Measurements from ENCODE around the gene IL21R. TPM values are rescaled to one million over a fixed set of nuclear protein-coding genes. Genes with fewer than 3 reads are reported as not detected.

The IL21R gene
- total RNA-seq, 1 experiment from 2014 or later, result 3.8 TPM

DNA sequence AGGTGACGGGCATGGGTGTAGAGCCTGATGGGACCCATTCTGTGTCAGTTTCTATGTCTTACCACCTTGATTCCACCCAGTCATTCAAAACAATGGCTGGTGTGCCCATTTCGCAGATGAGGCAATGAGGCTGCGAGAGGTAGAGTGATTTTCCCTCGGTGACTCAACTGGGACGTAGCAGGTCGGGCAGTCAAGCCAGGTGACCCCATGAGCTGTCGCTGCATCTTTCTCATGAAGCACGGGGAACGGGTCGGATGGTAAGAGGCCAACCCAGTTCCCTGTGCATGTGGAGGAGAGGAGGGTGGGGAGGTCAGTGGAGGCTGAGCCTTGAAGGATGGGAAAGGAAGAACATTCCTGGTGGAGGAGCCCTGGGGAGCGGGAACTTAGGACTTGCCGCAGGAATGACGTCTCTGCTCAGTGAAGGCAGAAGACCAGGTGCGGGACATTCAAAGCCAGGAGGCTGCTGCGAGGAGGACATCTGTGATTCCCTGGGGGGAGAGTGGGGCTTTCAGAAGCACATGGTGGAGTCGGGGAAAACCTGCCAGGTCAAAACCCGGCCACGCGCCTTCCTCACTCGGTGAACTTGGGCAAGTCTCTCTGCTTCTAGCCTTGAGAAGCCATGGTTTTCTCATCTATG is 1.1 kb downstream of the IL21R start:
- no peak overlapping the region for H3K4me2 ChIP-seq
- no peak overlapping the region for H3K4me3 ChIP-seq
- H3K9me2 ChIP-seq (ENCODE audit: insufficient read depth), result no peaks in the 10 kb centered on the region
- ChIA-PET POLR2A (ENCODE audit: unreplicated experiment) (no interaction called here), CTCF (no interaction called here)
- H3K27ac ChIP-seq, result no peak overlapping the region
- no peaks in the 10 kb centered on the region for H3F3A ChIP-seq (ENCODE audit: insufficient read depth, low read depth)
- H3K36me3 ChIP-seq (ENCODE audit: low read depth), result no peaks in the 10 kb centered on the region
- TF ChIP-seq, protein P1, sequence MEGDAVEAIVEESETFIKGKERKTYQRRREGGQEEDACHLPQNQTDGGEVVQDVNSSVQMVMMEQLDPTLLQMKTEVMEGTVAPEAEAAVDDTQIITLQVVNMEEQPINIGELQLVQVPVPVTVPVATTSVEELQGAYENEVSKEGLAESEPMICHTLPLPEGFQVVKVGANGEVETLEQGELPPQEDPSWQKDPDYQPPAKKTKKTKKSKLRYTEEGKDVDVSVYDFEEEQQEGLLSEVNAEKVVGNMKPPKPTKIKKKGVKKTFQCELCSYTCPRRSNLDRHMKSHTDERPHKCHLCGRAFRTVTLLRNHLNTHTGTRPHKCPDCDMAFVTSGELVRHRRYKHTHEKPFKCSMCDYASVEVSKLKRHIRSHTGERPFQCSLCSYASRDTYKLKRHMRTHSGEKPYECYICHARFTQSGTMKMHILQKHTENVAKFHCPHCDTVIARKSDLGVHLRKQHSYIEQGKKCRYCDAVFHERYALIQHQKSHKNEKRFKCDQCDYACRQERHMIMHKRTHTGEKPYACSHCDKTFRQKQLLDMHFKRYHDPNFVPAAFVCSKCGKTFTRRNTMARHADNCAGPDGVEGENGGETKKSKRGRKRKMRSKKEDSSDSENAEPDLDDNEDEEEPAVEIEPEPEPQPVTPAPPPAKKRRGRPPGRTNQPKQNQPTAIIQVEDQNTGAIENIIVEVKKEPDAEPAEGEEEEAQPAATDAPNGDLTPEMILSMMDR (conservative IDR thresholded peaks at IDR 0.05), result no peak
- no peak for TF ChIP-seq EZH2 (IDR thresholded peaks at IDR 0.05; ENCODE audit: low read depth)
- DNase-seq, result no peak
- no peaks in the 10 kb centered on the region for H3K79me2 ChIP-seq (ENCODE audit: low read depth)
- H3K27me3 ChIP-seq (ENCODE audit: insufficient read depth, low read depth), result peaks cover 84% of the 10 kb centered on the region
- H4K20me1 ChIP-seq (ENCODE audit: insufficient read depth), result no peaks in the 10 kb centered on the region
- intact Hi-C loops (cut with micrococcal nuclease; ENCODE audit: unreplicated experiment), result no loop called here
- H3K4me1 ChIP-seq (replicated peaks; ENCODE audit: insufficient read depth), result no peaks in the 10 kb centered on the region
- no peak overlapping the region for H2AFZ ChIP-seq
- no TSS peak for BruUV-seq (replicated peaks)
- no peaks in the 10 kb centered on the region for H3K9me3 ChIP-seq (ENCODE audit: insufficient read depth, low read depth)

DNA sequence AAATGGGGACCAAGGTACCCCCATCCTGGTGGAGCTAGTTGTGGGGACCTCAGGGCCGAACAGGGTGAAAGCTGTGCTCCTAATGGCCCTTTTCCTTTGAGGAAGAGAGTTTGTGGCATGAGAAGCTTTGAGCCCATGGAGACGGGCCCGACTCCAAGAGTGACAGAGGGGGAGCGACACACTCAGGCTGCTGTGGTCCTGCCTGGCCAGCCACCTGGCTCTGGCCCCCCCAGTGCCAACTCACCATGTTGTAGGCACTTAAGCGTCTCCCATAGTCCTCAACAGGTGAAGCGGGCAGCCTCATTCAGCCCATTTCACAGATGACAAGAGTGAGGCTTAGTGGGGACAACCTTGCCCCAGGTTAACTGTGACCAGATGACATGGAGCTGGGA is 1.6 kb downstream of the IL21R start:
- no peaks in the 10 kb centered on the region for H3F3A ChIP-seq (ENCODE audit: insufficient read depth, low read depth)
- POLR2A ChIA-PET (ENCODE audit: unreplicated experiment), result no interaction called here
- intact Hi-C loops (cut with micrococcal nuclease; ENCODE audit: unreplicated experiment), result no loop called here
- no peaks in the 10 kb centered on the region for H3K36me3 ChIP-seq (ENCODE audit: low read depth)
- no peaks in the 10 kb centered on the region for H3K9me3 ChIP-seq (ENCODE audit: insufficient read depth, low read depth)
- no TSS peak for BruUV-seq (replicated peaks)
- H3K4me2 ChIP-seq, result no peak overlapping the region
- TF ChIP-seq, protein P1 (conservative IDR thresholded peaks at IDR 0.05), result no peak
- no peak for TF ChIP-seq EZH2 (IDR thresholded peaks at IDR 0.05; ENCODE audit: low read depth)
- DNase-seq, result no peak
- peaks cover 87% of the 10 kb centered on the region for H3K27me3 ChIP-seq (ENCODE audit: insufficient read depth, low read depth)
- no peak overlapping the region for H3K27ac ChIP-seq
- no peak overlapping the region for H3K4me3 ChIP-seq
- H3K79me2 ChIP-seq (ENCODE audit: low read depth), result no peaks in the 10 kb centered on the region
- no peaks in the 10 kb centered on the region for H3K9me2 ChIP-seq (ENCODE audit: insufficient read depth)
- no peak overlapping the region for H2AFZ ChIP-seq
- H3K4me1 ChIP-seq (replicated peaks; ENCODE audit: insufficient read depth), result no peaks in the 10 kb centered on the region
- no peaks in the 10 kb centered on the region for H4K20me1 ChIP-seq (ENCODE audit: insufficient read depth)
- CTCF ChIA-PET, result no interaction called here

DNA sequence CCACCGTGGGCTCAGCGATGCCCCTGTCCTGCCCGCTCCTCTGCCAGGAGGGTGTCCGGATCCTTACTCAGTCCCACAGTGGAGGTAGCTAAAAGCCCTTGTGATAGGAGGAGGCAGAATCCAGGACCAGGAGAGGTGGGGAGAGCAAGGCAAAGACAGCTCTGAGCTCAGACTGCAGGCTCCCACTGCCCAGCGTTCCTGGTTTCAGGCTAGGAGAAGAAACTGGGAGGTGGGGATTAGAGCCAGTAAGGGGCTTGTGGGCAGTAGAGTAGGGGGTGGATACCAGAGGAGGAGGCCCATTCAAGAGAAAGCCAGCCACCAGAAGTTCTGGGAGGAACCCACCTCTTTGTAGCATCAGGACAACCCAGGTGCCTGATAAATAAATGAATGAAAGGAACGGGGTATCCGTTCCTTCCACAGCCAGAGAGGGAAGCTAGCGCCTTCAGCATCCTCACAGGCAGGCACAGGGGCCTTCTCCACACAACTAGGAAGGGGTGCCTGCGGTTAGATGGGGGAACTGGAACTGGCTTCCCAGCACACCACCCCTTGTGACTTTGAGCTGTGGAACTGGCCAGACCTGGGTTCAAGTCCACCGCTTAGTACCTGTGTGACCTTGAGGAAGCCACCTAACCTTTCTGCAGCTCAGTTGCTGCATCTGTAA is 2.3 kb downstream of the IL21R start:
- Histone ChIP-seq H4K20me1 (ENCODE audit: insufficient read depth) (no peaks in the 10 kb centered on the region), H3K4me2 (no peak overlapping the region), H3K4me1 (replicated peaks; ENCODE audit: insufficient read depth) (no peaks in the 10 kb centered on the region), H3F3A (ENCODE audit: insufficient read depth, low read depth) (no peaks in the 10 kb centered on the region), H3K4me3 (no peak overlapping the region), H2AFZ (no peak overlapping the region), H3K27ac (no peak overlapping the region), H3K79me2 (ENCODE audit: low read depth) (no peaks in the 10 kb centered on the region), H3K9me3 (ENCODE audit: insufficient read depth, low read depth) (no peaks in the 10 kb centered on the region), H3K9me2 (ENCODE audit: insufficient read depth) (no peaks in the 10 kb centered on the region), H3K36me3 (ENCODE audit: low read depth) (no peaks in the 10 kb centered on the region), H3K27me3 (ENCODE audit: insufficient read depth, low read depth) (peaks cover 87% of the 10 kb centered on the region)
- intact Hi-C loops (cut with micrococcal nuclease; ENCODE audit: unreplicated experiment), result no loop called here
- ChIA-PET POLR2A (ENCODE audit: unreplicated experiment) (no interaction called here), CTCF (no interaction called here)
- no peak for DNase-seq
- TF ChIP-seq, protein P1 (conservative IDR thresholded peaks at IDR 0.05), result no peak
- TF ChIP-seq EZH2 (IDR thresholded peaks at IDR 0.05; ENCODE audit: low read depth), result no peak
- BruUV-seq (replicated peaks), result no TSS peak
